Myocyte (in vitro differentiated cells): Measurements from ENCODE around the gene MAPKAPK2. TPM values are rescaled to one million over a fixed set of nuclear protein-coding genes. Genes with fewer than 3 reads are reported as not detected.
"Not testable (repeated sequence)": the region's sequence is repeated elsewhere in the genome, so short reads cannot be mapped to it uniquely, and the experiment has no call there.

ENCODE experiments used
- DNase-seq: peaks from one replicate; pipeline ENCODE4 v3.0.0-alpha.2; 2012; ENCODE audit warnings: low read depth
- total RNA-seq: library from RNA; depleted of rRNA; stranded (reverse); fragments of >200 nt; gene quantifications from 2 replicates; pipeline ENCODE4 v1.2.3, GENCODE V29; 2014

Gene MAPKAPK2
- total RNA-seq, 1 donor from 2014 or later: 74.5 TPM

GRCh38 chr1:206741142-206741701 lies 56.5 kb downstream of the MAPKAPK2 start:
- DNase-seq: no peak

DNA sequence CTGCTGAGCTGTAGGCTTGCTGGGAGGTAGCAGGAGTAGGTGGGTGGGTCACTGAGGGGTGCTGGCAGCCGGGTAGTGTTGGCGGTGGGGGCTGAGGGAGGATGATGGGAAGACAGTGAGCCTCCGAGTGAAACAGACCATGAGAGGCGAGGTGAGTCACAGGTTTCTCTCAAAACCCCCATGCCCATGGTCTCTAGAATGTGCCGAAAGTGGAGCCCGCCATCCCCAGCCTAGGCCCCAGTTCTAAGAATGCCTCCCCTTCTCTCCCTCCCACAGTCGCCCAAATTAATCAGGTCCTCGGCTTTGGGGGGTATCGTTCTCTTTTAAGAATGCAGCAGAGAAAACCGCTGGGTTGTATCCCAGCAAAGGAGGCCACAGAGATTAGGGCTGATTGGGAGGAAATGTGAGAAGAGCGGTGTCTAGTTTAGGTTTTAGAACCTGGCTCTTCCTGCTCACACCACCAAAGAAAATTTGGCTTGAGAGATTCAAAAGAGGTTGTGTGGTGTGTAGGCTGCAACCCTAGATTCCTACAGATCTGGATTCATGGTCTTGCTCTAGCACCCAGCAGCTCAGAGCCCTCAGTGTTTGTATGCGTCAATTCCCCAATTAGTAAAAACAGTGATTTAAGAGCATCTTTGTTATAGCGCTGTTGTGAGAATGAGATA lies 58.1 kb downstream of the MAPKAPK2 start:
- DNase-seq: no peak

- peak; percentile 43 for DNase-seq
Observed at GRCh38 chr1:206744683-206745082, 60.0 kb downstream of the MAPKAPK2 start.

GRCh38 chr1:206745301-206745700 lies 60.6 kb downstream of the MAPKAPK2 start:
- DNase-seq: no peak

DNA sequence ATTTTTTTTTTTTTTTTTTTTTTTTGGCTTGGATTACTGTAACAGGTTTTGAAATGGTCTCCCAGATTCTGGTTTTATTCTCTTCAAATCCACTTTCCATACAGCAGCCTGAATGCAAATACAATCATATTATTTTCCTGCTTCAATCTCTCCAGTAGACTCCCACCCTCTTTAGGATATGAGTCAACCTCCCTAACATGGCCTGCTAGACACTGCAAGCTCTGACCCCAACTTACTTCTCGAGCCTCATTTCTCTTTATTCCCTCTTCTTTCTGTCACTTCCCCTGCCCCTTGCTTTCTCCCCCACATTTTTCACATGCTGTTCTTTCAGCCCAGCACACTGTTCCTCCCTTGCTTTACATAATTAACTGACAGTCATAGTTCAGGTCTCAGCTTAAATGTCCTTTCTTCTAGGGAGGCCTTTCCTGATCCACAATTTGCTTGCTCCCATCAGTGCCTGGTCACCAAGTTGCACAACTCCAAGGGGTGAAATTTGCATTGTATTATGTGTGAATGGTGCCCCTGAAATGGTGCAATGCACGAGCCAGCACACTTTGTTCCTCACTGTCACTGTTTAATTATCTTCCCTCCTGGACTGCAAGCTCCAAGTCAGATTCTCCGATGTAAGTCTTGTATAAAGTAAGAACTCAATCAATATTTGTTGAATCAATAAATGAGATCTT lies 63.8 kb downstream of the MAPKAPK2 start:
- DNase-seq: no peak

DNA sequence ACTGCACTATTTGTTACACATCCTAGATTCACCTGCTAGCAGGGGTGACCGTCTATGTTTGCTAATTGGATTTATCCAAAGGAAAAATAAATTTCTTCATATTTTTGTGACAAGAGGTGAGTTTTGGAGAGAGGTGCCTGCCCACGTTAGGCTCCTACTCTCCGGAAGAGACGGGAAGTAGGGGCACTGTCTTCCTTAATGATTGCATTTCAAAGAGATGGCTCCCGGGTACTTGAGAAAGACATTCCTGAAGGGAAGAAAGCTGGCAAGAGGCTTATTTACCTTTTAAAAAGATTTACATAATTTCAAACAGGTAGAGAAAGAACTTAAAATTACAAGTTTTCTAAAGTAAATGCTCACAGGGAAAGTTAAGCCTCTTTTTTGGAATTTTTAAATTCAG lies 67.2 kb downstream of the MAPKAPK2 start:
- no peak for DNase-seq

DNA sequence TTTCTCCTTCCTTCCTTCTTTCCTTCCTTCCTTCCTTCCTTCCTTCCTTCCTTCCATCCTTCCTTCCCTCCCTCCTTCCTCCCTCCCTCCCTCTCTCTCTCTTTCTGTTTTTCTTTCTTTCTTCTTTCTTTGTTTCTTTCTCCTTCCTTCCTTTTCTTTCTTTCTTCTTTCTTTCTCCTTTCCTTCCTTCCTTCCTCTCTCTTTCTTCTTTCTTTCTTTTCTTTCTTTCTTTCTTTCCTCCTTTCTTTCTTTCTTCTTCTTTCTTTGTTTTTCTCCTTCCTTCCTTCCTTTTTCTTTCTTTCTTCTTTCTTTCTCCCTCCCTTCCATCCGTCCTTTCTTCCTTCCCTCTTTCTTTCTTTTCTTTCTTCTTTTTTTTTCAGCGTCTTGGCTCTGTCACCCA lies 67.8 kb downstream of the MAPKAPK2 start:
- no peak for DNase-seq

DNA sequence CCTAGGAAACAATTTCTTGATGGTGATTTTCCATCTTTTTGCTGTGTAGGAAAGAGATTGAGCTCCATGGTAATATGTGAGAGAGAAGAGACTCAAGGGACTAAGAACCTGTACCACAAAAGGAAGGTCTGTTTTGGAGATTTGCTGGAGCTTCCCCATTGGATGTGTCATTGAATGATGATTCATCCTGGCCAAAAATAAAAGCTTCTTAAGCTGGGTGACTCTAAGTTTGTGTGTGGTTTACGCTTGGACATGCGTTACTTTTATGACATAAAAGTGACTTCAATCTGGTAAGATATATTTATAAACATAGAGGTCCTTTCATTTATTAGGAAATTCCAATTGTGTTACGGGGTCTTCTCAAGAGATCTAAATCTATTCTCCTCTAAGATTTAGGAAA lies 68.4 kb downstream of the MAPKAPK2 start:
- peak; percentile 57 for DNase-seq

- no peak for DNase-seq
Observed at GRCh38 chr1:206754011-206754410, 69.3 kb downstream of the MAPKAPK2 start.

- no peak for DNase-seq
Observed at GRCh38 chr1:206757524-206758266, 73.0 kb downstream of the MAPKAPK2 start.

DNA sequence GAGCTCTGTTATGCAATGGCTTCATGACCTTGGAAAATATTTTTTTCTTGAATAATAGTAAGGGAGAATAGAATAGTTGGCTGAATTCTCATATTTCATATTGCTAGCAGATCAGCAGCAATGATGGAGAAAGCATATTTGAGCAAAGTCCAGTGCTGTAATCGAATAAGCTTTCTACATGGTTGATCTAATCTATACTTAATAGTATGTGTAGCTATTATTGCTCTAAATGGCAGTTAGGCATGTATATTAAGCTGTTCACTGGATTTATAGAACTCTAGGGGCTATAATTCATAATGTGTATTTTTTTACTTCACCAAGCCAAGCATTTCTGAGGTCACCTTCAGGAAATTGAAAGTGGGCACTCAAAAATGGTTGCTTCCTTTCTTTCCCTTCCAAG lies 75.9 kb downstream of the MAPKAPK2 start:
- DNase-seq: no peak

- DNase-seq: no peak
Observed at GRCh38 chr1:206761159-206761768, 76.6 kb downstream of the MAPKAPK2 start.

DNA sequence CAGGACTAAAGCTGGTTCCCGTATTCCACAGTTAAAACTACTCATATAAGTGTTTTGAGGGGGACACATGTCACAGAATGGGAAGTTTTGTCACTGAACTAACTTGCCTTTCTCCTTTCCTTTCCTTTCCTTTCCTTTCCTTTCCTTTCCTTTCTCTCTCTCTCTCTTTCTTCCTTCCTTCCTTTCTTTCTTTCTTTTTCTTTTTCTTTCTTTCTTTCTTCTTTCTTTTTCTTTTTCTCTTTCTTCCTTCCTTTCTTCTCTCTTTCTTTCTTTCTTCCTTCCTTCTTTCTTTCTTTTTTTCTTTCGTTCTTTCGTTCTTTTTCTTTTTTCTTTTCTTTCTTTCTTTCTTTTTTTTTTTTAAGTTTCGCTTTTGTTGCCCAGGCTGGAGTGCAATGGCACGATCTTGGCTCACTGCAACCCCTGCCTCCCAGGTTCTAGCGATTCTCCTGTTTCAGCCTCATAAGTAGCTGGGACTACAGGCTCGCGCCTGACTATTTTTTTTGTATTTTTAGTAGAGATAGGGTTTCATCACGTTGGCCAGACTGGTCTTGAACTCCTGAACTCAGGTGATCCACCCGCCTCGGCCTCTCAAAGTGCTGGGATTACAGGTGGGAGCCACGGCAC lies 78.1 kb downstream of the MAPKAPK2 start:
- DNase-seq: not testable (repeated sequence)

DNA sequence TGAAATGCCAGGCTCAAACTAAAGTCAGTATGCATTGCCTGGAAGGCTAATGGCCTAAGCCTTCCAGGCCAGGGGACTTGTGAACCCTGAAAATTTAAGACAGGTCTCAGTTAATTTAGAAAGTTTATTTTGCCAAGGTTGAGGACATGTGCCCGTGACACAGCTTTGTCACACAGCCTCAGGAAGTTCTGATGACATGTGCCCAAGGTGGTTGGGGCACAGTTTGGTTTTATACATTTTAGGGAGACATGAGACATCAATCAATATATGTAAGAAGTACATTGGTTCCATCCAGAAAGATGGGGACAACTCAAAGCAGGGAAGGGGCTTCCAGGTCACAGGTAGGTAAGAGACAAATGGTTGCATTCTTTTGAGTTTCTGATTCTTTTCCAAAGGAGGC lies 81.1 kb downstream of the MAPKAPK2 start:
- not testable (repeated sequence) for DNase-seq

GRCh38 chr1:206766251-206766856 lies 81.6 kb downstream of the MAPKAPK2 start:
- DNase-seq: peak; percentile 93

GRCh38 chr1:206768472-206769303 lies 84.0 kb downstream of the MAPKAPK2 start:
- no peak for DNase-seq

DNA sequence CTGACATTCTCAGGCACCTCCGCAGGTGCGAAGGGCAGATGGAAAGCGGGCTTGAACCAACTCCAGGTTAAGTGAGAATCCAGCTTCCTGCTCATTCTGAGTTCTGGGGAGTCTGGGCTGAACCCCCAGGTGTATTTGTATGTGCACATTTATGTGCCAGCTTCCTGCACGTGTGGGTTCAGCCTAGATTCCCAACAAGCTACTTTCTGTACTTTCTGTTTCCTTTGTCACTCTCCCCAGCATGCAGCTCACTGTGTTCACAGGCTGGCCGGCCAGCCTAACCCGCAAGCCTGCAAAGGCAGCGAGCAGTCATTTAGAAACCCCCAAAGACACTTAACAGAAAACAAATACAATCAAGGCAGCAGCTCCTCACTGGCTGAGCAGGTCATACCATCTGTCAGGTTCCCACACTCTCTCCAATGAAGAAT lies 84.6 kb downstream of the MAPKAPK2 start:
- DNase-seq: no peak

GRCh38 chr1:206770531-206771337 lies 86.0 kb downstream of the MAPKAPK2 start, which contains the start of gene IL19:
TSS of gene IL19 (plus strand) at chr1:206770773. CDS start at chr1:206836663, 65,890 bp downstream.
- no peak for DNase-seq

DNA sequence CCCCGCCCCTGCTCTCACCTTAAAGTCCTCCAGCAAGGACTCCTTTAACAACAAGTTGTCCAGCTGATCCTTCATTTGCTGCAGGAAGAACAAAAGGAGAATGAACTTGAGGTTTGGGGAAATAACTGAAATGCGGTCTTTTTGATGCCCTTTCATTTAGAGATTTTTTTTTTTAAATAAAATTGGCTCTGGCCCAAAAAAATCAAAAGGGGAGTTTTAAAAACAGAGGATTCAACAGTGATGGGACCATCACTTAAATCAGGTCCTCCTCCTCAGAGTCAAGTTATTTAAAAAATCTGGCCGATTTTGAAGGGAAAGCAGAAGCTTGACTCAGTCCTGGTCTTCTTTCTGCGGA lies 86.6 kb downstream of the MAPKAPK2 start:
- no peak for DNase-seq
